NB4 (cell line): Measurements from ENCODE around the gene OAF.

Source experiments
- POLR2A ChIP-seq: IDR thresholded peaks from 2 replicates; pipeline ENCODE4 v1.6.1; 2011; ENCODE audit warnings: mild to moderate bottlenecking; ENCODE audit not compliant: insufficient read length; ENCODE audit errors: extremely low read depth
- TF ChIP-seq, protein P1 (sequence below): IDR thresholded peaks from one replicate; pipeline ENCODE4 v1.5.1; 2012; ENCODE audit warnings: low read depth, low read length
- TF ChIP-seq, protein P2 (sequence below): IDR thresholded peaks from 2 replicates; pipeline ENCODE4 v1.6.1; 2011; ENCODE audit warnings: low read depth, low read length

DNA sequence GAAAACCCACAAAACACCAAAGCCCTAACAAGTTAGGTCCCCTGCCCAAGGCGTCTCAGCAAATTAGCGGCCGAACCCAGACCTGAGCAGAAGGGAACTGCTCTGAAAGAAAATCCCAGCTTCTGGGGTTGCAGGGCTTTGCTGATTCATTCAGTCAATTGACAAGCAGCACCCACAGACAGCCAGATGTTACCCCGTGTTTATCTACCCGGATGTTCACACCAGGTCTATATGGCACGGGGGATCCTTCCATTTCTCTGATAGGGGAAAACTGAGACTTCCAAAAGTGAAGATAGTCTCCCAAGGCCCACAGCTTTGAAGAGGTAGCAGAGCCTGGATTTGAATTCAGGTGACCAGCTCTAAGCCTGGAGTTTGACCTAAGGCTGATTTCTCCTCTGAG, 14.0 kb upstream of the OAF start:
- TF ChIP-seq, protein P1, sequence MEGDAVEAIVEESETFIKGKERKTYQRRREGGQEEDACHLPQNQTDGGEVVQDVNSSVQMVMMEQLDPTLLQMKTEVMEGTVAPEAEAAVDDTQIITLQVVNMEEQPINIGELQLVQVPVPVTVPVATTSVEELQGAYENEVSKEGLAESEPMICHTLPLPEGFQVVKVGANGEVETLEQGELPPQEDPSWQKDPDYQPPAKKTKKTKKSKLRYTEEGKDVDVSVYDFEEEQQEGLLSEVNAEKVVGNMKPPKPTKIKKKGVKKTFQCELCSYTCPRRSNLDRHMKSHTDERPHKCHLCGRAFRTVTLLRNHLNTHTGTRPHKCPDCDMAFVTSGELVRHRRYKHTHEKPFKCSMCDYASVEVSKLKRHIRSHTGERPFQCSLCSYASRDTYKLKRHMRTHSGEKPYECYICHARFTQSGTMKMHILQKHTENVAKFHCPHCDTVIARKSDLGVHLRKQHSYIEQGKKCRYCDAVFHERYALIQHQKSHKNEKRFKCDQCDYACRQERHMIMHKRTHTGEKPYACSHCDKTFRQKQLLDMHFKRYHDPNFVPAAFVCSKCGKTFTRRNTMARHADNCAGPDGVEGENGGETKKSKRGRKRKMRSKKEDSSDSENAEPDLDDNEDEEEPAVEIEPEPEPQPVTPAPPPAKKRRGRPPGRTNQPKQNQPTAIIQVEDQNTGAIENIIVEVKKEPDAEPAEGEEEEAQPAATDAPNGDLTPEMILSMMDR: no peak
- no peak for TF ChIP-seq POLR2A
- TF ChIP-seq, protein P2, sequence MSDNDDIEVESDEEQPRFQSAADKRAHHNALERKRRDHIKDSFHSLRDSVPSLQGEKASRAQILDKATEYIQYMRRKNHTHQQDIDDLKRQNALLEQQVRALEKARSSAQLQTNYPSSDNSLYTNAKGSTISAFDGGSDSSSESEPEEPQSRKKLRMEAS: no peak
